ENCODE results near the gene SDF4. TPM values are rescaled to one million over a fixed set of nuclear protein-coding genes. Genes with fewer than 3 reads are reported as not detected.

The SDF4 gene
- total RNA-seq, 1 donor from 2014 or later, result 130 TPM

DNA sequence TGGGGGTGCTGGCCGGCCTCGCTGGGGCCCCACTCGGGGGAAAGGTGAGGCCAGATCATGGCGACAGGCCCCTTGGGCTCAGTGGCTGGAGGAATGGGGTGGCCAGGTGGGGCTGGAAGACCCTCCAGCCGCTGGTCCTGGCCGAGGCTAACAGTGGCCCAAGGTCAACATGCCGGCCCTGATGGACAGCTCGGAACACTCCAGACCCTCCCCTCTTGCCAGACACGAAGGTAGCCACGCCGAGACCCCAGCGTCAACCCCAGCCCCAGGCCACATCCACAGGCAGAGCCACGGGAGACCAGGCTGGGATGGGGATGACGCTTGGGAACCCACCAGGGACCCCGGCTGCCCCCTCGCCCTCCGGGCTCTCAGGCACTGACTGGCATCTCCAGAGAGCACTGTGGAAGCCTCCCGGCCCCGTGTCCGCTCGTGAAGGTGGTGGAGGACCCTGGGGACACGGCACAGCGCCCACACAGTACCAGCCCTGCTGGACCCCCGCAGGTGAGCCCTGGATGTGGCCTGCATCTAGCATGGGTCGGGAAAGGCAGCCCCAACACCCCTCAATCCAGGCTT is 15.6 kb upstream of the SDF4 start:
- H3K27ac Mint-ChIP-seq (ENCODE audit: unreplicated experiment), result no peak overlapping the region
- no peak overlapping the region for H3K4me3 Mint-ChIP-seq (ENCODE audit: unreplicated experiment)
- no peak for DNase-seq (ENCODE audit: low spot score)

DNA sequence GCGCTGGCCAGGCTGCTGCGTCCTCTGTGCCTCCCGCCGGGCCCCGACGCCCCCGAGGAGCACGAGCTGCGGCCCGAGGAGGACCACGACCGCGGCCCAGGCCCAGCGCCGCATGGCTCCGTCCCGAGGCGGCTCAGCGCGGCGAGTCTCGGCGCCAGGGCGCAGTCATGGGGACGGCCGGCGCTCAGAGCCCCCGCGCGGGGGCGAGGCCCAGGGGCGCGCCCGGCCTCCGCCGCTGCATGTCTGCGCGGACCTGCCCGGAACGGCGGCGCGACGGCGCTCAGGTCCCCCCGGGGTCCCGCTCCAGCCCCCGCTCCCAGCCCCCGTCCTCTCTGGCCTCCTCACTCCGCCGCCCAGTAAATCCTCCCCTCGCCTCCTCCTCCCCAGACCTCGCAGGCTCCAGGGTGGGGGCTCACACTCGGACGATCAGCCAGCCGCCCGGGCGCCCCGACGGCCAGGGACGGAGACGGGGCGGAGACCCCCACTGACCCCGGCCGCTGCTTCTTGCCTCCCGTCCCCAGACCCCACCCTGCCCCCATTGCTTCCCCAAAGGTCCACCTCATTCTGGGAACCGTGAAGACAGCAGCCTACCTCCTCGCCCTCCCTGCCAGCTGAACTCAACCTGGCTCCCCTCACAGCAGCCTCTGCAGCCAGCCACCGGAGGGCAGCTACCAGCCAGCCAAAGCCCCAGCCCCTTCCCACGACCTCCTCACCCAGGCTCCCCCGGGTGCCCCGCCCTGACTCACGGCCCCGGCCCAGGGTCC is 15.0 kb upstream of the SDF4 start, which contains the start of gene C1QTNF12:
Gene C1QTNF12 (minus strand): TSS at position 146 of the 764 bp plus-strand sequence. CDS start 32 bp downstream, at position 114.
- Mint-ChIP-seq H3K27me3 (ENCODE audit: unreplicated experiment) (peaks cover 2% of the 10 kb centered on the region), H3K36me3 (ENCODE audit: low read depth, unreplicated experiment) (no peaks in the 10 kb centered on the region), H3K27ac (ENCODE audit: unreplicated experiment) (no peak within 1 kb of the TSS), H3K9me3 (ENCODE audit: unreplicated experiment) (no peaks in the 10 kb centered on the region), H3K4me3 (ENCODE audit: unreplicated experiment) (no peak within 1 kb of the TSS), H3K4me1 (ENCODE audit: unreplicated experiment) (no peaks in the 10 kb centered on the region)
- TF ChIP-seq, protein P1, sequence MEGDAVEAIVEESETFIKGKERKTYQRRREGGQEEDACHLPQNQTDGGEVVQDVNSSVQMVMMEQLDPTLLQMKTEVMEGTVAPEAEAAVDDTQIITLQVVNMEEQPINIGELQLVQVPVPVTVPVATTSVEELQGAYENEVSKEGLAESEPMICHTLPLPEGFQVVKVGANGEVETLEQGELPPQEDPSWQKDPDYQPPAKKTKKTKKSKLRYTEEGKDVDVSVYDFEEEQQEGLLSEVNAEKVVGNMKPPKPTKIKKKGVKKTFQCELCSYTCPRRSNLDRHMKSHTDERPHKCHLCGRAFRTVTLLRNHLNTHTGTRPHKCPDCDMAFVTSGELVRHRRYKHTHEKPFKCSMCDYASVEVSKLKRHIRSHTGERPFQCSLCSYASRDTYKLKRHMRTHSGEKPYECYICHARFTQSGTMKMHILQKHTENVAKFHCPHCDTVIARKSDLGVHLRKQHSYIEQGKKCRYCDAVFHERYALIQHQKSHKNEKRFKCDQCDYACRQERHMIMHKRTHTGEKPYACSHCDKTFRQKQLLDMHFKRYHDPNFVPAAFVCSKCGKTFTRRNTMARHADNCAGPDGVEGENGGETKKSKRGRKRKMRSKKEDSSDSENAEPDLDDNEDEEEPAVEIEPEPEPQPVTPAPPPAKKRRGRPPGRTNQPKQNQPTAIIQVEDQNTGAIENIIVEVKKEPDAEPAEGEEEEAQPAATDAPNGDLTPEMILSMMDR (IDR thresholded peaks at IDR 0.05; ENCODE audit: unreplicated experiment), result no peak
- DNase-seq (ENCODE audit: low spot score), result no peak

More for the DNA sequence above, 15.6 kb upstream of the SDF4 start:
- TF ChIP-seq, protein P1 (IDR thresholded peaks at IDR 0.05; ENCODE audit: unreplicated experiment), result no peak
- Mint-ChIP-seq H3K36me3 (ENCODE audit: low read depth, unreplicated experiment) (no peaks in the 10 kb centered on the region), H3K9me3 (ENCODE audit: unreplicated experiment) (no peaks in the 10 kb centered on the region), H3K27me3 (ENCODE audit: unreplicated experiment) (peaks cover 3% of the 10 kb centered on the region), H3K4me1 (ENCODE audit: unreplicated experiment) (no peaks in the 10 kb centered on the region)

DNA sequence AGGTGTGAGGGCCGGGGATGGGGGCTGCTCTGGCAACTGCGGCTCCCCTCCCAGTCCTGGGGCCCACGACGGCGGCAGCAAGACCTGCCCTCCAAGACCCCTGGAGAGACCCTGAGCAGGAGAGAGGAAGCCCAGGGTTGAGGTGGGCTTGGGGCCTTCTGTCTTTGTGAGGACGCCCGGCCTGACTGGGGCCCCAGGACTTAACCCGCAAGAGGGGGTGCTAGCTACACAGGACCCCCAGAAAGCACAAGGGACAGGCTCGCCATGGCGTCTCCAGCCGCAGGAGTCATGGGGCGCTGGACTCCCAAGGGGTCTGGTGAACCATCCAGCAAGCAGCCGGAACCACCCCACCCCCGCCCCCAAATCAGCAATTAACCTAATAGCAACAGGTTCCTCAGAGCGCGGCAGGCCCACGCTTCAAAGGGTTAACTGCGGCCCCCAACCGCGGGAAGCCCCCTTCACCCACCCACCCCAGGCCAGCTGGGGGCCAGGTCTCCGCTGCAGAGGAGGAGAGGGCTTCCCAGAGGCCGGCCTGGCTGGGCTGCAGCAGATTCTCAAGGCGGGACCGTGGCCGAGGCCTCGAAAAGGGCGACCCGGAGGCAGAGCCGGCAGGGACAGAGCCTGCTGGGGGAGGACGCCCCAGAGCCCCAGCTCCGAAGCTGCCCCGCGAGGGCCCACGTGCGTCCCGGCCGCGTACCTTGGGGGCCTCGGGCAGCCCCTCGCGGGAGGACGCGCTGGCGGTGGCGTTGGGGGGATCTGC is 14.2 kb upstream of the SDF4 start:
- no peak overlapping the region for H3K27ac Mint-ChIP-seq (ENCODE audit: unreplicated experiment)
- no peaks in the 10 kb centered on the region for H3K4me1 Mint-ChIP-seq (ENCODE audit: unreplicated experiment)
- H3K27me3 Mint-ChIP-seq (ENCODE audit: unreplicated experiment), result peaks cover 2% of the 10 kb centered on the region
- H3K9me3 Mint-ChIP-seq (ENCODE audit: unreplicated experiment), result no peaks in the 10 kb centered on the region
- DNase-seq (ENCODE audit: low spot score), result no peak
- H3K36me3 Mint-ChIP-seq (ENCODE audit: low read depth, unreplicated experiment), result no peaks in the 10 kb centered on the region
- TF ChIP-seq, protein P1 (IDR thresholded peaks at IDR 0.05; ENCODE audit: unreplicated experiment), result no peak
- no peak overlapping the region for H3K4me3 Mint-ChIP-seq (ENCODE audit: unreplicated experiment)

DNA sequence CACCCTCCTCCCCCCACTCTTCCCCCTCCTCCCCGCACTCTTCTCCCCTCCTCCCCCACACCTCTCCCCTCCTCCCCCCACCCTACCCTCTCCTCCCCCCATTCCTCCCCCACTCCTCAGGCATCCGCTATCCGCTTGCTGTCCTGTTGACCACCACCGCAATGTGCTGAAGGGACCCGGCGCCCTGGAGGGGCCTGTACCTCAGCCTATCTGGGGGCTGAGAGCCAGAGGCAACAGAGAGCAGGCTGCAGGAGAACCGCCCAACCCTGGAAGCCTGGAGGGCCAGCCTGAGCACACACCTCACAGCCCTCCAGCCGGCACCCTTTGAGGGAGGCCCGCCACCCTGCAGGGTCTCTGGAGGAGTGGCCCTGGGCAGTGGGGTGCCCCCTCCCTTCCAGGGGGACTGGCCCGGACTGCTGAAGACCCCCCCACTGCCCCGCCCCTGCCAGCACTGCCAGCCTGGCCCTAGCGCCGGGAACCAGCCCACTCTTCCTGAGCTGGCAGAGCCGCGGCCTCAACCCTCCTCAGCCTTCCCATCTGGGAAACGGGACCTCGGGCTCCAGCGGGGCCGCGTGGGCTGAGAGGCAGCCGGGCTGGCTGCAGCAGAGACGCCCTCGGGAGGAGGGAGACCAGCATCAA is 13.5 kb upstream of the SDF4 start:
- Mint-ChIP-seq H3K9me3 (ENCODE audit: unreplicated experiment) (no peaks in the 10 kb centered on the region), H3K4me3 (ENCODE audit: unreplicated experiment) (no peak overlapping the region), H3K4me1 (ENCODE audit: unreplicated experiment) (no peaks in the 10 kb centered on the region), H3K36me3 (ENCODE audit: low read depth, unreplicated experiment) (no peaks in the 10 kb centered on the region), H3K27ac (ENCODE audit: unreplicated experiment) (no peak overlapping the region), H3K27me3 (ENCODE audit: unreplicated experiment) (peaks cover 2% of the 10 kb centered on the region)
- DNase-seq (ENCODE audit: low spot score), result no peak
- TF ChIP-seq, protein P1 (IDR thresholded peaks at IDR 0.05; ENCODE audit: unreplicated experiment), result no peak

Data from endothelial cell (in vitro differentiated cells).